Stimulated activated naive CD8-positive, alpha-beta T cell treated with anti-CD3 and anti-CD28 coated beads, Interleukin-15, Interleukin-2, amounts not matched to agents 100 U/mL and 50 U/mL, for 24 hours (primary cell): ENCODE results near the gene TEX101.
"Not testable (repeated sequence)": the region's sequence is repeated elsewhere in the genome, so short reads cannot be mapped to it uniquely, and the experiment has no call there.

Experiments used
- ATAC-seq: fragments of 150-1000 bp; cut with Tn5 transposase; one replicate; pipeline ENCODE4 v1.10.0; 2021
- DNase-seq: peaks from one replicate; pipeline ENCODE4 v3.0.0; 2021

The TEX101 gene

DNA sequence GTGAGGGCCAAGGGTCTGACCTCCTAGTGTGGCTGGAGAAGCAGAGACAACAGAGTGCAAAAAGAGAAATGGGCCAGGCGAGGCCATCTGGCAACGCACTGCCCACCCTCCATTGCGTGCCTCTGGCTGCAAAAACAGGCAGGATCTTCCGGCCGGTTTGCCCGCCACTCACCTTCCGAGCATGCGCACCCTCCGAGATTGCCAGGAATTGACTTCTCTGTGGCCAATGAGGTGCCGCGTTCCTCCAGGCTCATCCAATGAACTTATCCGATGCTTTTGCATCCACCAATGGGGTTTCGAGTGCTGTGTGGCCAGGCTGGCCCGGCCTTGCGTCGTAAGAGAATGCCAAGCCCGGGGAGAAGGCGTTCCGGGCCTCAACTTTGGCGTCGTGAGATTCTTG, at the start of gene TEX101:
Gene TEX101 (plus strand): TSS at position 337 of the 400 bp plus-strand sequence. CDS start 1,030 bp downstream, outside the sequence.
- no peak for DNase-seq
- no peak for ATAC-seq

DNA sequence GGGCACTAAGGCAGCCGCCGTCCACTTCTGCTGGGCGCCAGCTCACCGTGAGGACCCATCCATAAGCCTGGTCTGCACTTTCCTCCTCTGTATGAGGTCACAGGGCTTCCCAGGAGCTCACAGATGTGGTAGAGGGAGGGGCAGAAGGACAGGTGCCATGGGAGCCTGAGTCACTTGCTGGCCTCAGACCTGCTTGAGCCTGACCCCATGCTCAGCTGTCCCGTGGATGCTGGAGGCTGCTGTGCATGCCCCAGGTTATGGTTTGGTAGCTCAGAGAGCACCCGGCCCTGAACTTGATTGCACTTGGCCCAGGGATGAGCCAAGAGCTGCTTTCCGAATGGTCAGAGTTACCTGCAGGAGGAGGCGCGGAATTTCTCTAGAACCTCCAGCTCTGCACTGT, 49.0 kb upstream of the TEX101 start:
- not testable (repeated sequence) for ATAC-seq, DNase-seq

DNA sequence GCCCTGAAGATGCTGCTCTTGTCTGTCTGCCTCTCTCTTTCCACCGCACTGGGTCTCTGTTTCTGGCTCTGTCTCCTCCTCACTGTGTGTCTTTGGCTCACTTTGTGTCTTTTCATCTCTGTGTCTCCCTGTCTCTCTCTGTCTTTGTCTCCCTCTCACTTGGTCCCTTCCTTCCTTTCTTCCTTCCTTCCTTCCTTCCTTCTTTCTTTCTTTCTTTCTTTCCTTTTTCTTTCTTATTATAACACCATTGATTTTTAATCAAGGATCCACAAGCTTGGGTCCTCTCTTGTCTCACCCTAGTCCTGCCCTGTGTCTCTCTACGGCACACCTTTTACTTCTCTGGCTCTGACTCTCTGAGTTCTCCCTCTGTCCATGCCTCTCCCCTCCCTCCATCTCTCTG, 46.9 kb upstream of the TEX101 start:
- no peak for ATAC-seq
- no peak for DNase-seq

GRCh38 chr19:43368897-43369296, 45.8 kb upstream of the TEX101 start:
- not testable (repeated sequence) for DNase-seq, ATAC-seq

DNA sequence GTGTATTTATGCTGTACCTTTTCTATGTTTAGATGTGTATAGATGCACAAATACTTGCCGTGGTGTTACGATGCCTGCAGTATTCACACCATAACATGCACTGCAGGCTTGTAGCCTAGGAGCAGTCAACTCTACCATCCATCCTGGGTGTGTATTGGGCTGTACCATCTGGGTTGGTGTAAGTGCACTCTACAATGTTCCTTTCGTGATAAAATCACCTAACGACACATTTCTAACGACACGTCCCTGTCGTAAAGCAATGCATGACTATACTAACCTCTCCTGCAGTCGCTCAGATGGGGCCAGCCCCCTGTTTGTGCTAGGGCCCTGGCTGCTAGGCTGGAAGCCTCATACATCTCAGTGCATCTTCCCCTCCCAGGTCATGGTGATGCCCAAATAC, 42.8 kb upstream of the TEX101 start:
- ATAC-seq: no peak

DNA sequence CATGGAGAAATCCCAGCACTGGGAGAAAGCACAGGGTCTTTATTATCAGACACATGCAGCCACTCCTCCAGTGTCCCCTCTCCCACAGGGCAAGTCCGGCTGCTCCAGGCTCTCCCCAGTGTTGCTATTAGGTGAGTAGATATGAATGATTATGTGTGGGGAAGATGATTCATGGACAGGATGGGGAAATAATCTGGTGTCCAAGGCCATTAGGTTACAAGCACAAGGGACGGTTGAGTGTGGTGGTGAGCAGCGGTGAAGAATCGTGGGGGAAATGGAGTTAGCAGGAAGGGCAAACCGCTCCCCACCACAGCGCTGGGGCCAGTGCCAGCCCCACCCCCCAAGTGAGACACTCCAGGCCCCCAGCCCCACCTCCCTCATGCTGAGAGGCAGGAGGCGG, 42.2 kb upstream of the TEX101 start:
- DNase-seq: no peak
- no peak for ATAC-seq

More for the DNA sequence above, 42.8 kb upstream of the TEX101 start:
- no peak for DNase-seq

GRCh38 chr19:43377624-43378023, 37.1 kb upstream of the TEX101 start:
- not testable (repeated sequence) for DNase-seq, ATAC-seq

GRCh38 chr19:43380008-43380407, 34.7 kb upstream of the TEX101 start:
- ATAC-seq (no peak), DNase-seq (no peak)

GRCh38 chr19:43380771-43381386, 33.8 kb upstream of the TEX101 start:
- ATAC-seq (no peak), DNase-seq (no peak)

GRCh38 chr19:43382586-43383216, 32.0 kb upstream of the TEX101 start:
- DNase-seq, ATAC-seq: not testable (repeated sequence)

- ATAC-seq, DNase-seq: not testable (repeated sequence)
These were observed 31.4 kb upstream of the TEX101 start for GRCh38 chr19:43383254-43383653.

- not testable (repeated sequence) for DNase-seq, ATAC-seq
These were observed 30.9 kb upstream of the TEX101 start for GRCh38 chr19:43383759-43384158.

- not testable (repeated sequence) for DNase-seq, ATAC-seq
These were observed 23.7 kb upstream of the TEX101 start for GRCh38 chr19:43390903-43391551.

GRCh38 chr19:43391552-43391935, 23.1 kb upstream of the TEX101 start:
- DNase-seq, ATAC-seq: not testable (repeated sequence)

- not testable (repeated sequence) for ATAC-seq, DNase-seq
These were observed 21.2 kb upstream of the TEX101 start for GRCh38 chr19:43393501-43393900.

- ATAC-seq (no peak), DNase-seq (no peak)
These were observed 19.1 kb upstream of the TEX101 start for GRCh38 chr19:43395561-43395960.

DNA sequence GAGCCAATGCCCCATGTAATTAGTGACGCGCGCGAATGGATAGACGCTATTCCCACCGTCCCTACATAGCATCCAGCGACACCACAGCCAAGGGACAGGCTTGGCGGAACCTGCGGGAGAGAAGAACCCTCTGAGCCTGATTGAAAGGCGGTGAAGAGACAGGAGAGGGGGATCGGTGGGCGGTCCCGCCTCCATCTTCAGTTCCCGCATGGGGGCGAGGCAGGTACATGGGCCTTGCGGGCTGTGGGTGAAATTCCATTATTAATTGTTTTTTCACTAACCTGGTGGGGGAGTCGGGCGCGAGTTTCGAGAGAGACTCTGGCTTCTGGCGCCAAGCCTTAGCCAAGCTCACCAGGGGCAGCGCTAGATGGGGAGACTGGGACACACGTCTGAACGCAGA, 8.4 kb upstream of the TEX101 start:
- ATAC-seq (no peak), DNase-seq (no peak)

- DNase-seq (no peak), ATAC-seq (no peak)
These were observed 7.2 kb upstream of the TEX101 start for GRCh38 chr19:43407416-43408005.

DNA sequence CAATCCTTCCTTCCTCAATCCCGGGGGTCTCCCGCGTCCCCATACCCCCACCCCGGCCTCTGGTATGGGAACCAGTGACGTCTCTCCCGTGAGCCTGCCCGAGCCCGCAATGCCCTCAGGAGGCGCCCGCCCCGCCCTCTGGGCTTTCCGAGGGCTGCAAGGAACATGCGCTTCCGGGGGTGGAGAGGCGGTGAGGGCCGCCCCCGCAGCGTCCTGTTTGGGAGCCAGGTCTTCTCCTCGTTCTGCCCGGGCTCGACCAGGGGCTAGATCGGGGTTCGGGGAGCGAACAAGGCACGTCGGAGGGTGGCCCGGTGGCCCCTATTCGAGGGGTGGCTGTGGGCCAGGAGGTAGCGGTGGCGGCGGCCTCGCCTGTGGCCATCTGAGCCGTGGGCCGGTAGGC, 6.6 kb upstream of the TEX101 start:
- DNase-seq: no peak
- no peak for ATAC-seq

DNA sequence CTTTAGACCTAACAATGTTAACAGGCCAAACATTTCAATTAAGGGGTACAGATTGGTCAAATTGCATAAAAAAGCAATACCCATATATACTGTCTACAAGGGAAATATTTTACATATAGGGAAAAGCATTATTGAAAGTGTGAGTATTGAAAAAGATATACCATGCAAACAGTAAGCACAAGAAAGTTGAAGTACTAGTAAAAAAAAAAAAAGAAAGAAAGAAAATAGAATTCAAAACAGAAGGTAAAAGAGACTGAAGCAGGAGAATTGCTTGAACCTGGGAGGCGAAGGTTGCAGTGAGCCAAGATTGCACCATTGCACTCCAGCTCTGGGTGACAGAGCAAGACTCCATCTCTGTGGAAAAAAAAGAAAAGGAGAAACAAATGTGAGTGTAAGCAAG, 5.3 kb upstream of the TEX101 start:
- no peak for DNase-seq
- no peak for ATAC-seq

DNA sequence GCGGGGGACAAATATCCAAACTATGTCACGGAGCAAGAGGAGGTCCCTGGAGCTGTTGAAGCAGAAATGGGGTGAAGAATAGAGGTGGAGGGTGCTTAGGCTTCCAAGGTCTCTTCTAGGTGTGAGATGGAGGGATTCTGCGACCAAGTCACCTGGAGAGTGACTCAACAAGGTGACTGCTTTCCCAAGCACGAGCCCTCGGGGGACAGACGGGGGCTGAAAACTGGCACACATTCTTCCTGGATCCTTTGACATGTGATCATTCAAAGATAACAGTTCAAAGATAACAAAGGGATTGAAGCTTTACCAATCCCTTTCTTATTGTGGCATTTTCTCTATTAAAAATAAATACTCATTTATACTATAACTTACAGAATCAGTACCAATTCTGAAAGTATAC, 2.2 kb upstream of the TEX101 start:
- no peak for ATAC-seq
- no peak for DNase-seq

DNA sequence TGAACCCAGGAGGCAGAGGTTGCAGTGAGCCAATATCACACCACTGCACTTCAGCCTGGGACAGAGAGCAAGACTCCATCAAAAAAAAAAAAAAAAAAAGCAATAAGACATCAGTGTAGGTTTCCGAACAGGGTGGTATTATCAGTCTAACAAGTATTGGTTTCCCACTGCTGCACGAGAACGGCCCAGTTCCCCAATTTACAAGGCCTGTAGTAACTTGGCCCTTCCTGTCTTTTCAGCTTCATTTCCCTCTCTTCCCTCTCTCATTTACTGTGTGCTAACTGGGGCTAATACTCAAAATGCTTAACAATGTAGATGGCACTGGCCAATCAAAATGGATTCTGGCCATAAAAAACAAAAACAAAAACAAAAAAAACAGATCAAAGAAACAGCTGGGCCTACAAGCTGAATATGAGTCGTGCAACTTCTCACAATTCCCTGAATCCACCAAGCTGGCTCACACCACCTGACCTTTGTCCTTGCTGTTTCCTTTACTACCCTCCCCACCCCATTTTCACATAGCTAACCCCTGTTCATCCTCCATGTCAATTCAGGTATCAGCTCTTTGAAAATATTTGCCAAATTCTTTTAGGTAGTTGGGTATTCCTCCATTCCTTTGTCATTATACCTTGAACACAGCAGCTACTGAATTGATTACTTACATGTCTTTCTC, 2.4 kb downstream of the TEX101 start:
- ATAC-seq: no peak

More for the DNA sequence above, 2.4 kb downstream of the TEX101 start:
- no peak for DNase-seq
